GM21381 (cell line): Measurements from ENCODE around the gene MOB2.

ENCODE experiments used
- ATAC-seq: cut with Tn5 transposase; IDR thresholded peaks from one replicate; pipeline ENCODE4 v1.9.1; 2021; ENCODE audit warnings: mild to moderate bottlenecking, moderate library complexity; ENCODE audit not compliant: unreplicated experiment

The MOB2 gene

GRCh38 chr11:1487851-1488574 lies 1.4 kb upstream of the MOB2 start:
- ATAC-seq: no peak

DNA sequence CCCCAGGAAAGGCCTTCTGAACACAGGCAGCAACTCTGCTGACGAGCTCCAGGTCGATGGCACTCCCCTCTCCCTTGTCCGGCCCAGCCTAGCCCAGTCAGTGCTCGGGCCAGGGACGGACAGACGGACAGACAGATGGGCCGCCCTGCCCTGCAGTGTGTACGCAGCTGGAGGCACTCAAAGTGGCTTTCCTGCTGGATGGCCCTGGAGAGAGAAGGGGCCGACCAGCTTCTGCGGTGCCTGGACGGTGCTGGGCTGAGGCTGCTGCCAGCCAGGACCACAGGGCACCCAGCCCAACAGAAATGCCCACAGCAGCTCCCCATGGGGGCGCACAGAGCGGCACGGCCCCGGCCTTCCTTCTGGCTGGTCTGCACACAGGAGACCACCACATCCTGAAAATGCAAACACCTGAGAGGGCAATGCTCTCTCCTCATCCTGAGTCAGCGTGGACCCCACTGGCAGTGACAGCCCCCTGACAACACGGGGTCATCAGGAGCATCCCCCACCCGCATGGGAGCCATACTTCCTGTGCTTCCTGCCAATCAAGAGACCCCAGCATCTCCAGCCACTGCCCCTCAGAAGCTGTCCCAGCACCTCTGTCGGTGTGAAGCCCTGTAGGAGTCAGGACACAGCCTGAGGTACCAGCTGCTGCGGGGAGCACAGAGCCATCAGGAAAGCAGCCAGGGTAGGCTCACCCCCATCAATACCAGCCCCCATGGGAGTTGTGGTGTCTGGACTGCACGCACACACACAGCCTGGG lies 692 bp upstream of the MOB2 start:
- no peak for ATAC-seq

GRCh38 chr11:1485504-1485885 lies 1.1 kb downstream of the MOB2 start:
- ATAC-seq: no peak

DNA sequence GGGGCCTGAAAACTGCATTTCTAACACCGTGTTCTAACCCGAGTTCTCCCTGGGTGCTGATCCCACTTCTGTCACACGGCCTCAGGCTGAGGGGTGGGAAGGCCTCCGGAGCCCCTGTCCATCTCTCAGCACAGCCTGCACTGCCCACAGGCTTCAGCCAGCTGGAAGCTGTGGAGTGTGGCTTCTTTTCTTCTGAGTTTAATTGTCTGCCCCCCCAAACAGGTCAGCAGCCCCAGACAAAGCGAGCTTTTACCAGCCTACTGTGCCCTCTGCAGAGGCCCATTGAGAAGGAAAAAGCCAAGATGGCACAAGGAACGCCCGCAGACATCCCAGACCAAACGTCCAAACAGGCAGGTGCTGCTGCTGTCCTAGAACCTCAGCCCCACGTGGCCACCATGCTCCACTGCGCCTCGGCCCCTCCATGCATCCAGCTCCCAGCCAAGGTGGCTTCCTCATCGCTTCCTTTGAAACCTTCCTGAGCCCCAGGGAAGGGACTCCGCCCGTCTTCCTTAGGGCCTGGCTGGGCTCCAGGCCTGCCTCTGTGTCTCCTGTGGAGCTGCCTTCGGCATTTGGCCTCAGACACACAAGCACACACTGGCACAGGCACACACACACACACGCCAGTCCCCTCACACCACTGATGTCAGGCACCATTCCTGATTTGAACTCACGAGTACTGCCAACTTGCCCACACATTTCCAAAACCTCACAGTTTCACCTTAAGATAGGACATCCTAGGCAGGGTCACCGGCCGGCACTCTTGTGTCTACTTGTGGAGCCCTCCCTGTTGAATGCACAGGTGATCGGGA lies 1.7 kb downstream of the MOB2 start:
- no peak for ATAC-seq

DNA sequence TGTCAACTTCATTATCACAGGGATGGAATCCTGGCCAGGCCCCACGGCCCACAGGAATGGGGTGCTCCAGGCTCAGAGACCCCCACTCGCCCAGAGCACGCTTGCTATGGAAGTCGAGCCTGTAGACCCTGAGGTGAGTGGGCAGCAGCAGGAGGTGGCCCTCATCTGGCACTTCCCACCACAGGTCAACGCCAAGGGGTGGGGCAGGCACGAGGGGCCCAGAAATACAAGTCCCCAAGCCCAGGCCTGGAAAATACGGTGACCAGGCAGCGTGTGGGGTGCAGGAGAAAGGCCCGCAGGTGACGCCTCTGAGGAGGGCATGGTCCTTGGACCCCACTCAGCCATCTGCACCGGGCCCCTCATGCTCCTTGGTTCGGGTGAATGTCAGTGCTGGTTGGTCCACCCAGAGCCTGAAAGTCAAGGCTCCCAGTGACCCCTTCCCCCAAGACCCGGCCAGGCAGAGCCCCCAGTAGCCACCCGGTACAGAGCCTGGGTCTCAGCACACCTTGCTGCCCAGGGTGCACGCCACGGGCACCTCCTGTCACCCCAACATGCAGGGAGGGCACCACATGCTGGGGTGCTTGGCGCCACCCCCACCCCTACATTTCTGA lies 2.4 kb downstream of the MOB2 start:
- ATAC-seq: no peak

- no peak for ATAC-seq
These were observed 3.1 kb downstream of the MOB2 start for GRCh38 chr11:1483445-1483961.

GRCh38 chr11:1482581-1483444 lies 3.8 kb downstream of the MOB2 start:
- ATAC-seq: no peak

- no peak for ATAC-seq
These were observed 4.6 kb downstream of the MOB2 start for GRCh38 chr11:1481861-1482441.

DNA sequence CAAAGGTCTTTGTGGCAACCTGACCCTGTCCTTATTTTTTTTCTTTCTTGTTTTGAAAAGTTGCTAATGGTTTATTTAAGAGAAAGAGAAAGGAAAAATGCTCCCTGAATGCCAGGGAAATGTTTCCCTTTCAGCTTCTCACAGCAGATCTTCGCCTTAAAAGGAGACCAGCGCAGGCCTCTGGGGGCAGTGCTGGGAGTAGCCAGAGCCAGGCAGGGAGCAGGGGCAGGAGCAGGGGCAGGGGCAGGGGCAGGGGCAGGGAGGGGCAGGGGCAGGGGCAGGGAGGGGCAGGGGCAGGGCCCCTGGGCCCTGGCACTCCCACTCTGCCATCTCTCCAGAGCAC lies 5.1 kb downstream of the MOB2 start:
- no peak for ATAC-seq

GRCh38 chr11:1480555-1481482 lies 5.8 kb downstream of the MOB2 start:
- no peak for ATAC-seq

DNA sequence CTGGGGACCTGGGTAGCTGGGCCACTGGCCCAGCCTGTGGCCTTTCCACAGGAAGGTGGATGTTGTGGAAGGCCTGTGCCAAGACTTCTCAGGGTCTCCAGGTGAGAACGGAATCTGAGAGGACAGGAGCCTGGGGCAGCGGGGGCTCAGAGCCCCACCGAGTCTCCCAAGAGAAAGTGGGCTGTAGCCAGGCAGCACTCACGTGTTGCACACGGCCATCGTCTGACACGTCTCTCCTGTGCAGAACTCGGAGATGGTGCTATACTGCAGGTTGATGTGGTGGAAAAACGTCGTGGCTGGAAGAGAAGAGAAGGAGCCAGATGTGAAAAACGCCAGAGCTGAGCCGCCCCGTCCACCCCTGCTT lies 6.4 kb downstream of the MOB2 start:
- no peak for ATAC-seq

- ATAC-seq: no peak
These were observed 6.9 kb downstream of the MOB2 start for GRCh38 chr11:1479678-1480118.

DNA sequence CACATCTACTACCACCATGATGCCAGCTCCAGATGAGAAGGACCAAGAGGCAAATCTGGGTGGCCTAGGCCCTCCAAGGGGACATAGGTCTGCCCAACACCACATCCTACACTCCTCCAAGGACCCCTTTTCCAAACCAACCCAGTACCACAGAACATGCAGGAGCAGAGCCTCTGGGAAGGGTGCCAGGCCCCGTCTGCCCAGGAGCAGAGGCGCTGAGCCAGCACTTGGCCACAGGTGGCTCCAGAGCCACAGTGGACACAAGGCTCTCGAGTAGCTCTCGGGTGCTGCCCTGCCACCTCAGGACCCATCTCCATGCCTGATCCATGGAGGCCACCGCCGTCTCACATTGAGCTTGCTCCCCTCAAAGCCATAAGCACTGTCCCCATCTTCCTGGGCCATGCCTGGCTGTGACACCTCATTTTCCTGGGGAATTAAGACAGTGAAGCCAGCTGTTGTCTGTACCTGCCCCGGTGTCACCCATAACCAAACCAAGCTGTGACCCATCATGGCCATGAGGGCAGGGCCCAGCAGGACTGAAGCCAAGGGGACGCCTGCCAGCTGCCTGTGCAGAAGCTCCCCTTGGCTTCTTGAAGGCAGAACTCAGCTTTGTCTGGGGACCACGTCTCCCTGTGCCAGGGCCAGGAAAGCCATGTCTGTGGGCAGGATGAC lies 7.4 kb downstream of the MOB2 start:
- no peak for ATAC-seq

DNA sequence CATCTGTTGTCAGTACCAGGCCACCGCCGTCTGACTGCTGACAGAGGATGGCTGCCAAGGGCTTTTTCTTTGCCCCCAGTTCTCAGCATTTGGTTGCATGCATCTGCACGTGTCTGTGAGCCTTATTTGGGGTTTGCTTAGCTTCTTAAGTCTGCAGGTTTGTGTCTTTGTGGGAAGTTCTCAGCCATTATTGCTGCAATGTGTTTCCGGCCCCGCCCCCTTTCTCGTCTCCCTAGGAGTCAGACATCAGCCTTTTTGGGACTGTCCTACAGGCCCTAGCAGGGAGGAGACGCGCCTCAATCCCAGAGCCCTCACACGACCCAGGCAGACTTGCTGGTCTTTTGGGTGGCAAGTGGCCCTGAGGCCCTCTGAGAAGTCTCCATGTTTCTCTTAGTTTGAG lies 8.0 kb downstream of the MOB2 start:
- ATAC-seq: no peak

DNA sequence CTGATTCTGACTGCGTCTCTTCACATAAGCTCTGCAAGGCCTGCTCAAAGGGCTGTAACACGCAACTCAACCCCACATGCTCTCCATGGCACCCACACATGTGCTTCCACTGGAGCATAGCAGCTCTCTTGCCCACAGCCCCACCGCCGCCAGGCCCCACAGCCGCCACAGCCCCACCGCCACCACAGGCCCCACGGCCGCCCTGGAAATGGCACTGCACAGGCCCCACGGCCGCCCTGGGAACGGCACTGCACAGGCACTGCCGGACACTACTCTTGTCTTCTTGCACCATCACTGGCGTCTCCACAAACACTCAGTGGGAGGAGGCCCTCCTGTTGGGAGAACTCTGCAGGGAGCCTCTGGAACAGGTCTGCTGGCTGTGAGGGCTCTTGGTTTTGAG lies 8.6 kb downstream of the MOB2 start:
- no peak for ATAC-seq

DNA sequence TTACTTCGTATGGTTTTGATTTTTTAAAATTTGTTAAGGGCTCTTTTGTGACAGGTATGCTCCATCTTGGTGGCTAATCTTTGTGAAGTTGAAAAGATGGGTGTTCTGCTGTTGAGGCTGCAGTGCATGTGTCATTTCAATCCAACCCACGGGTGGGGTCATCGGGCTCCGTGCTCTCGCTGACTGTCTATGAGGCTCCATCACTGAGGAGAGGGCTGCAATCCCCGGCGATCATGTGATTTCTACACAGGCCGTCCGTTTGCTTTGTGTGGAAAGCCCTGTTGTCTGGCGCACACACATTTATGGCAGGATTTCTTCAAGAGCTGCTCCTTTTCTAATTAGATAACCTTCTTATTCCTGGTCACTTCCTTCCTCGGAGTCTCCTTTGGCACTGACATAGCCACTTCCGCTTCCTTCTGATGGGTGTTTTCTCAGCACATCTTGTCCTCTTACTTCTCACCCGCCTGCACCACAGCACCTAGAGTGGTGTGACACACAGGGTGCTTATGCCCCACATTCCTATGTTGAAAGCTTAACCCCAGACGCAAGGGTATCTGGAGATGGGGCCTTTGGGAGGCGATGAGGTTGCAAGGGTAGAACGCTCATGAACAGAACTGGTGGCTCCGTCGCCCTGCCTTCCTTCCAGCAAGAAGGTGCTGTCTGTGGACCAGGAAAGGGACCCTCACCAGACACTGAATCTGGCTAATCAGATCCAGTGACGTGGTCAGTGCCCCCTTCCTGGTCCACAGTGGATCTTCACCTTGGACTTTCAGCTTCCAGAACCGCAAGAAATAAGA lies 9.4 kb downstream of the MOB2 start:
- ATAC-seq: no peak

DNA sequence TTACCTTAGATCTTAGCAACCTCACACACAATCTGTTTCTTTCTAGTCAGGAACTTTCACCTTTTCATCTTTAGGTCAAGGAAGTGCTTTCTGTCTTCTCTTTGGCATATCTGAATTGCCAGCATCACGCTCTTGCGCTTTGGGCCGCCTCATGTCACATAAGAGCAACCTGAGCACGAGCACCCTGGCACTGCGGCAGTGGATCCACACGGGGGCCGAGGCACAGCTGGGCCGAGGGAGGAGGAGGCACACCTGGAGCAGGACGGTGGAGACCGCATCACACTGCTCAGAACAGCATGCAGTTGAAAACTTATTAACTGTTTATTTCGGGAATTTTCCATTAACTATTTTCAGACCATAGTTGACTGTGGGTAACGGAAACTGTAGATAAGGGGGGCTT lies 10.7 kb downstream of the MOB2 start:
- no peak for ATAC-seq

- no peak for ATAC-seq
These were observed 12.8 kb downstream of the MOB2 start for GRCh38 chr11:1473786-1474185.
